ENCODE results near the gene MYADML2.

The MYADML2 gene

DNA sequence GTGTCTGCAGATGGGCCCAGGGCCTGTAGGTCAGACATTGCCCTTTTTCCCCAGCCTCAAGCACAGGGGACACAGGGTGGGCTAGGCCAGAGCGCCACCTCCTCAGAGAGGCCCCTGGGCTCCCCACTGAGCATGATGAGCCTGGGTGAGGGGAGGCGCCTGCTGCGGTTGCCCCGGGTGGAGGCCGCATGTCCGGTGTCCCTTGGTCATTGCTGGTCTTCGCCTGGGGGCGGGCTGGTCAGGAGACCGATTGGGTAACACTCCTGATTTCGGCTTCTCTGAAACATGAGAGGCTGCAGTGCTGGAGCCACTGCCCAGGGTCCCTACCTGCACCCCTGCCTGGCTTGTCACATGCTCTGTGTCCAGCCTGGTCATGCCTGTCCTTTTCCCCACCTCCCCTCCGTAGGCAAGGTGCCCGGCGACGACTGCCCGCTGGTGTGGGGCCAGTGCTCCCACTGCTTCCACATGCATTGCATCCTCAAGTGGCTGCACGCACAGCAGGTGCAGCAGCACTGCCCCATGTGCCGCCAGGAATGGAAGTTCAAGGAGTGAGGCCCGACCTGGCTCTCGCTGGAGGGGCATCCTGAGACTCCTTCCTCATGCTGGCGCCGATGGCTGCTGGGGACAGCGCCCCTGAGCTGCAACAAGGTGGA is 47.4 kb downstream of the MYADML2 start:
- TF ChIP-seq RARB (CRISPR knock-in tag; IDR thresholded peaks at IDR 0.05): no peak
- TF ChIP-seq ZNF8 (CRISPR knock-in tag; IDR thresholded peaks at IDR 0.05): no peak
- TF ChIP-seq CSDC2 (CRISPR knock-in tag; IDR thresholded peaks at IDR 0.05): no peak
- no peak for TF ChIP-seq ZFP3 (CRISPR knock-in tag; IDR thresholded peaks at IDR 0.05)
- no peak for TF ChIP-seq ZC3H10 (CRISPR knock-in tag; IDR thresholded peaks at IDR 0.05)
- TF ChIP-seq BACH2 (CRISPR knock-in tag; IDR thresholded peaks at IDR 0.05; ENCODE audit: borderline replicate concordance): no peak
- TF ChIP-seq OSR1 (CRISPR knock-in tag; IDR thresholded peaks at IDR 0.05): no peak
- TF ChIP-seq SNAI2 (CRISPR knock-in tag; IDR thresholded peaks at IDR 0.05): no peak
- no peak for TF ChIP-seq ESRRG (CRISPR knock-in tag; IDR thresholded peaks at IDR 0.05)
- TF ChIP-seq TCF4 (CRISPR knock-in tag; IDR thresholded peaks at IDR 0.05; ENCODE audit: borderline replicate concordance): no peak
- TF ChIP-seq, protein P1, sequence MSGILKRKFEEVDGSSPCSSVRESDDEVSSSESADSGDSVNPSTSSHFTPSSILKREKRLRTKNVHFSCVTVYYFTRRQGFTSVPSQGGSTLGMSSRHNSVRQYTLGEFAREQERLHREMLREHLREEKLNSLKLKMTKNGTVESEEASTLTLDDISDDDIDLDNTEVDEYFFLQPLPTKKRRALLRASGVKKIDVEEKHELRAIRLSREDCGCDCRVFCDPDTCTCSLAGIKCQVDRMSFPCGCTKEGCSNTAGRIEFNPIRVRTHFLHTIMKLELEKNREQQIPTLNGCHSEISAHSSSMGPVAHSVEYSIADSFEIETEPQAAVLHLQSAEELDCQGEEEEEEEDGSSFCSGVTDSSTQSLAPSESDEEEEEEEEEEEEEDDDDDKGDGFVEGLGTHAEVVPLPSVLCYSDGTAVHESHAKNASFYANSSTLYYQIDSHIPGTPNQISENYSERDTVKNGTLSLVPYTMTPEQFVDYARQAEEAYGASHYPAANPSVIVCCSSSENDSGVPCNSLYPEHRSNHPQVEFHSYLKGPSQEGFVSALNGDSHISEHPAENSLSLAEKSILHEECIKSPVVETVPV (CRISPR knock-in tag; IDR thresholded peaks at IDR 0.05): no peak
- TF ChIP-seq, protein P2, sequence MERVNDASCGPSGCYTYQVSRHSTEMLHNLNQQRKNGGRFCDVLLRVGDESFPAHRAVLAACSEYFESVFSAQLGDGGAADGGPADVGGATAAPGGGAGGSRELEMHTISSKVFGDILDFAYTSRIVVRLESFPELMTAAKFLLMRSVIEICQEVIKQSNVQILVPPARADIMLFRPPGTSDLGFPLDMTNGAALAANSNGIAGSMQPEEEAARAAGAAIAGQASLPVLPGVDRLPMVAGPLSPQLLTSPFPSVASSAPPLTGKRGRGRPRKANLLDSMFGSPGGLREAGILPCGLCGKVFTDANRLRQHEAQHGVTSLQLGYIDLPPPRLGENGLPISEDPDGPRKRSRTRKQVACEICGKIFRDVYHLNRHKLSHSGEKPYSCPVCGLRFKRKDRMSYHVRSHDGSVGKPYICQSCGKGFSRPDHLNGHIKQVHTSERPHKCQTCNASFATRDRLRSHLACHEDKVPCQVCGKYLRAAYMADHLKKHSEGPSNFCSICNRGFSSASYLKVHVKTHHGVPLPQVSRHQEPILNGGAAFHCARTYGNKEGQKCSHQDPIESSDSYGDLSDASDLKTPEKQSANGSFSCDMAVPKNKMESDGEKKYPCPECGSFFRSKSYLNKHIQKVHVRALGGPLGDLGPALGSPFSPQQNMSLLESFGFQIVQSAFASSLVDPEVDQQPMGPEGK (CRISPR knock-in tag; IDR thresholded peaks at IDR 0.05; ENCODE audit: borderline replicate concordance): no peak
- TF ChIP-seq POU6F1 (CRISPR knock-in tag; IDR thresholded peaks at IDR 0.05; ENCODE audit: borderline replicate concordance, low read depth): no peak
- no peak for TF ChIP-seq GLIS3 (CRISPR knock-in tag; IDR thresholded peaks at IDR 0.05)
- no peak for TF ChIP-seq ZFP30 (CRISPR knock-in tag; IDR thresholded peaks at IDR 0.05)
- no peak for TF ChIP-seq PPARA (CRISPR knock-in tag; IDR thresholded peaks at IDR 0.05; ENCODE audit: borderline replicate concordance)
- no peak for ATAC-seq

GRCh38 chr17:81898885-81899284 is 48.1 kb downstream of the MYADML2 start:
- TF ChIP-seq, protein P1 (CRISPR knock-in tag; IDR thresholded peaks at IDR 0.05): no peak
- TF ChIP-seq ARNTL (CRISPR knock-in tag; IDR thresholded peaks at IDR 0.05; ENCODE audit: borderline replicate concordance, low read depth): no peak
- no peak for TF ChIP-seq ISL1 (CRISPR knock-in tag; IDR thresholded peaks at IDR 0.05)
- no peak for TF ChIP-seq ZNF8 (CRISPR knock-in tag; IDR thresholded peaks at IDR 0.05)
- TF ChIP-seq GLIS3 (CRISPR knock-in tag; IDR thresholded peaks at IDR 0.05): no peak
- no peak for TF ChIP-seq ZNF565 (CRISPR knock-in tag; conservative IDR thresholded peaks at IDR 0.05; ENCODE audit: low read depth)
- no peak for TF ChIP-seq PPARA (CRISPR knock-in tag; IDR thresholded peaks at IDR 0.05; ENCODE audit: borderline replicate concordance)
- no peak for TF ChIP-seq ZFP3 (CRISPR knock-in tag; IDR thresholded peaks at IDR 0.05)
- TF ChIP-seq TOX (CRISPR knock-in tag; IDR thresholded peaks at IDR 0.05; ENCODE audit: borderline replicate concordance): no peak
- no peak for TF ChIP-seq ESRRG (CRISPR knock-in tag; IDR thresholded peaks at IDR 0.05)
- no peak for TF ChIP-seq ZC3H10 (CRISPR knock-in tag; IDR thresholded peaks at IDR 0.05)
- TF ChIP-seq ZFP30 (CRISPR knock-in tag; IDR thresholded peaks at IDR 0.05): no peak
- TF ChIP-seq CSDC2 (CRISPR knock-in tag; IDR thresholded peaks at IDR 0.05): no peak
- no peak for TF ChIP-seq TCF4 (CRISPR knock-in tag; IDR thresholded peaks at IDR 0.05; ENCODE audit: borderline replicate concordance)
- TF ChIP-seq CREB5 (CRISPR knock-in tag; IDR thresholded peaks at IDR 0.05; ENCODE audit: low read depth): no peak
- no peak for TF ChIP-seq SNAI2 (CRISPR knock-in tag; IDR thresholded peaks at IDR 0.05)
- ATAC-seq: no peak

Data from SK-N-SH treated with all-trans-retinoic acid at 6 μM for 48 hours (cell line).